Uterus (tissue), 4 donors: Measurements from ENCODE around the gene PTCRA. TPM values are rescaled to one million over a fixed set of nuclear protein-coding genes. Genes with fewer than 3 reads are reported as not detected.

Experiments
- DNase-seq, 2 donors: peaks; one replicate each; pipeline ENCODE4 v3.0.0-alpha.2; 2019 to 2020
- H3K27ac ChIP-seq, 2 donors: fragments of 200-600 bp; sonication (generic); 1 replicate in 1 of 2; 2 replicates in 1 of 2; pipeline ENCODE4 v1.5.1; 2016 to 2018
- H3K27me3 ChIP-seq, 2 donors: fragments of 200-600 bp; sonication (generic); one replicate each; pipeline ENCODE4 v1.5.1; 2018 to 2019; ENCODE audit warnings: control low read depth in 1 of 2
- H3K36me3 ChIP-seq, 2 donors: fragments of 200-600 bp; sonication (generic); one replicate each; pipeline ENCODE4 v1.5.1; 2019; ENCODE audit warnings: control low read depth in 1 of 2
- H3K4me1 ChIP-seq, 2 donors: fragments of 200-600 bp; sonication (generic); one replicate each; pipeline ENCODE4 v1.5.1; 2018 to 2019; ENCODE audit warnings: control low read depth in 1 of 2
- H3K4me3 ChIP-seq, 2 donors: fragments of 200-600 bp; sonication (generic); 1 replicate in 1 of 2; 2 replicates in 1 of 2; pipeline ENCODE4 v1.5.1; 2018 to 2019; ENCODE audit warnings: mild to moderate bottlenecking in 1 of 2
- H3K9me3 ChIP-seq, 2 donors: fragments of 200-600 bp; sonication (generic); one replicate each; pipeline ENCODE4 v1.5.1; 2019; ENCODE audit warnings: control low read depth in 1 of 2
- CTCF ChIP-seq, 4 experiments: fragments of 200-600 bp in 2 of 4; fragments of 450-650 bp in 2 of 4; sonication (generic) in 2 of 4; IDR thresholded peaks; one replicate each; pipeline ENCODE4 v1.5.1; 2016 to 2019; ENCODE audit warnings: antibody characterized with exemption in 4 of 4, mild to moderate bottlenecking in 2 of 4, moderate library complexity in 1 of 4
- POLR2A ChIP-seq, 2 donors: fragments of 450-650 bp; IDR thresholded peaks; one replicate each; pipeline ENCODE4 v1.6.1; 2016; ENCODE audit warnings: antibody characterized with exemption in 2 of 2, mild to moderate bottlenecking in 1 of 2, moderate library complexity in 1 of 2
- intact Hi-C: fragments of 100-400 bp; cut with DNase I; formaldehyde crosslinking; loops from one replicate; pipeline ENCODE4 v1.15.1; 2023; ENCODE audit warnings: low total_unique reads
- total RNA-seq, 4 donors: library from RNA; depleted of rRNA in 3 of 4; stranded (reverse); fragments of >200 nt in 3 of 4; gene quantifications; one replicate each; pipeline versions ENCODE4 v1.1.0 to v1.2.4, GENCODE V29; 2014 to 2023
- donor health status: DM: yes; HTN: yes; CAD: no.

PTCRA gene
- total RNA-seq, 4 donors from 2014 or later, result 2.0 TPM; not detected in 3

- no peaks in the 10 kb centered on the region for H3K9me3 ChIP-seq
- intact Hi-C loops, result loop anchor here (10.0 kb wide), 1 partner anchor 61 kb away; the partner anchor contains the start of gene PPP2R5D
- TF ChIP-seq CTCF (IDR thresholded peaks at IDR 0.05) (no peak), POLR2A (IDR thresholded peaks at IDR 0.05) (no peak)
- no peak overlapping the region for H3K27ac ChIP-seq
- no peak for DNase-seq
- no peak overlapping the region for H3K4me3 ChIP-seq
- H3K36me3 ChIP-seq, result no peaks in the 10 kb centered on the region
- no peaks in the 10 kb centered on the region for H3K4me1 ChIP-seq
- no peaks in the 10 kb centered on the region for H3K27me3 ChIP-seq
Measured at GRCh38 chr6:42923666-42924065, 7.8 kb downstream of the PTCRA start.

- Histone ChIP-seq H3K9me3 (no peaks in the 10 kb centered on the region), H3K27me3 (no peaks in the 10 kb centered on the region), H3K36me3 (no peaks in the 10 kb centered on the region), H3K4me3 (no peak overlapping the region), H3K4me1 (no peaks in the 10 kb centered on the region), H3K27ac (no peak overlapping the region)
- intact Hi-C loops, result loop anchor here (10.0 kb wide), 1 partner anchor 59 kb away; the partner anchor contains the start of gene PPP2R5D
- TF ChIP-seq CTCF (IDR thresholded peaks at IDR 0.05) (no peak), POLR2A (IDR thresholded peaks at IDR 0.05) (no peak)
- DNase-seq, result no peak
Measured at GRCh38 chr6:42925248-42925857, 9.5 kb downstream of the PTCRA start.

DNA sequence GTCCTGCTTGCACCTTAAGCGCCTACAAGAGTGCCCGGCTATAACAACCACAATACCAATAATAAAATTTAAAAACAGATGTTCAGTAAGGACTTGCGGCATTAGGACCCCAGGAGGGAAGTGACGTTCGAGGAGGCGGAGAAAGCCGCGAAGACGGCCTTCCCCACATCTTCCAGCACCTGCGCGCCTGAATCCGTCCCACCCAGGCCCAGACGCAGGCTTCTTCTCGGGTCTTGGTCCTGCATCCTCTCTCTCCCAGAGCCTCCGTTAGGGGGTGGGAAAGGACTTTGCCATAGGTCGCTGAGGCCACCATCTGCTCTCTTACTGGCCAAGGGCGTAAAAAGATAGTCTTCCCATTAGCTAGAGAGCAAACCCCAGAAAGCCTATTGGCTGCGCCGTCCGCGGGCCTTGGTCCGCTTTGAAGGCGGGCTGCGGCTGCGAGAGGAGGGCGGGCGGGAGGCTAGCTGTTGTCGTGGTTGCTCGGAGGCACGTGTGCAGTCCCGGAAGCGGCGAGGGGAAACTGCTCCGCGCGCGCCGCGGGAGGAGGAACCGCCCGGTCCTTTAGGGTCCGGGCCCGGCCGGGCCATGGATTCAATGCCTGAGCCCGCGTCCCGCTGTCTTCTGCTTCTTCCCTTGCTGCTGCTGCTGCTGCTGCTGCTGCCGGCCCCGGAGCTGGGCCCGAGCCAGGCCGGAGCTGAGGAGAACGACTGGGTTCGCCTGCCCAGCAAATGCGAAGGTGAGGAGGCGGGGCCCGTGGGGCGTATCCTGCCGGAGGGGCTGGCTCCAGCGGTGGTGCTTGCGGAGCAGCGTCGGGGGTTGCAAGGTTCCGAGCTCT, 13.3 kb downstream of the PTCRA start, which contains the start of gene CNPY3:
Gene CNPY3 (plus strand): TSS at position 495 of the 835 bp plus-strand sequence. CDS start 91 bp downstream, at position 586.
- peak within 1 kb of the TSS; percentile 82 to 98 for H3K4me3 ChIP-seq
- intact Hi-C loops, result loop anchor here (10.0 kb wide), 1 partner anchor 56 kb away; the partner anchor contains the start of gene PPP2R5D
- H3K4me1 ChIP-seq, result no peaks in the 10 kb centered on the region
- no peaks in the 10 kb centered on the region for H3K36me3 ChIP-seq
- H3K27me3 ChIP-seq, result no peaks in the 10 kb centered on the region
- no peaks in the 10 kb centered on the region for H3K9me3 ChIP-seq
- peak within 1 kb of the TSS; percentile 92 to 96 for H3K27ac ChIP-seq
- TF ChIP-seq CTCF (IDR thresholded peaks at IDR 0.05) (peak in 3 of 4 experiments; percentile 8 to 29 (median 14)), POLR2A (IDR thresholded peaks at IDR 0.05) (peak in 1 of 2 donors; percentile 56)
- peak; percentile 91 to 93 for DNase-seq

GRCh38 chr6:42929821-42930360, 14.0 kb downstream of the PTCRA start:
- no peak for DNase-seq
- H3K27ac ChIP-seq, result peak overlapping the region; percentile 92 to 96
- no peak for TF ChIP-seq POLR2A (IDR thresholded peaks at IDR 0.05)
- no peak for TF ChIP-seq CTCF (IDR thresholded peaks at IDR 0.05)
- H3K4me3 ChIP-seq, result peak overlapping the region; percentile 82 to 98
- no peaks in the 10 kb centered on the region for H3K9me3 ChIP-seq
- no peaks in the 10 kb centered on the region for H3K27me3 ChIP-seq
- no peaks in the 10 kb centered on the region for H3K4me1 ChIP-seq
- no peaks in the 10 kb centered on the region for H3K36me3 ChIP-seq
- intact Hi-C loops, result loop anchor here (10.0 kb wide), 1 partner anchor 55 kb away; the partner anchor contains the start of gene PPP2R5D
